A673 (cell line): ENCODE measurements around the gene GCN1. TPM values are rescaled to one million over a fixed set of nuclear protein-coding genes. Genes with fewer than 3 reads are reported as not detected.
"Not testable (repeated sequence)": the region's sequence is repeated elsewhere in the genome, so short reads cannot be mapped to it uniquely, and the experiment has no call there.

Experiments used
- BruUV-seq: library from RNA; stranded (reverse); fragments of 400-500 nt; replicated peaks from 2 replicates; lab custom pipeline; 2021; lab: Mats Ljungman, UMichigan
- CTCF ChIA-PET: fragments of 300-600 bp; sonication (Branson Sonifier 250); formaldehyde crosslinking; loops from one replicate; lab custom pipeline; 2022; ENCODE audit warnings: antibody characterized with exemption; lab: Charles Lee
- POLR2A ChIA-PET: fragments of 300-600 bp; sonication (Branson Sonifier 250); formaldehyde crosslinking; loops from one replicate; lab custom pipeline; 2022; ENCODE audit warnings: antibody characterized with exemption; ENCODE audit not compliant: low non-redundant PET; lab: Charles Lee
- DNase-seq: peaks from one replicate; pipeline ENCODE4 v3.0.0-alpha.2; 2015; ENCODE audit warnings: low spot score
- H3K27ac ChIP-seq: fragments of 200-600 bp; sonication (generic); 2 replicates; pipeline ENCODE4 v1.5.1; 2016; ENCODE audit warnings: mixed run types, low read depth, mild to moderate bottlenecking, mixed read lengths, antibody characterized with exemption, low read length; ENCODE audit not compliant: poor library complexity, severe bottlenecking
- H3K27me3 ChIP-seq: fragments of 200-600 bp; sonication (generic); replicated peaks from 2 replicates; pipeline ENCODE4 v1.6.1; 2017; ENCODE audit warnings: mixed run types, low read depth, mild to moderate bottlenecking, mixed read lengths, antibody characterized with exemption, low read length; ENCODE audit not compliant: insufficient read depth, poor library complexity
- H3K36me3 ChIP-seq: fragments of 200-600 bp; sonication (generic); 2 replicates; pipeline ENCODE4 v1.6.1; 2016; ENCODE audit warnings: mixed run types, mild to moderate bottlenecking, mixed read lengths, antibody characterized with exemption, low read length; ENCODE audit not compliant: insufficient read depth, poor library complexity, severe bottlenecking
- H3K4me1 ChIP-seq: fragments of 200-600 bp; sonication (generic); 2 replicates; pipeline ENCODE4 v1.6.1; 2017; ENCODE audit warnings: mixed run types, mild to moderate bottlenecking, mixed read lengths, antibody characterized with exemption, low read length; ENCODE audit not compliant: insufficient read depth, poor library complexity, severe bottlenecking
- H3K4me3 ChIP-seq: fragments of 200-600 bp; sonication (generic); 2 replicates; pipeline ENCODE4 v1.5.1; 2016; ENCODE audit warnings: low read depth, mixed run types, mild to moderate bottlenecking, mixed read lengths, low read length; ENCODE audit not compliant: poor library complexity, severe bottlenecking
- H3K9me3 ChIP-seq: fragments of 200-600 bp; sonication (generic); 2 replicates; pipeline ENCODE4 v1.6.1; 2016; ENCODE audit warnings: mixed run types, low read depth, mild to moderate bottlenecking, mixed read lengths, antibody characterized with exemption, low read length; ENCODE audit not compliant: poor library complexity, severe bottlenecking
- CTCF ChIP-seq: fragments of 300-800, 200-600 bp; sonication (generic); conservative IDR thresholded peaks from 2 replicates; pipeline ENCODE4 v1.5.1; 2017; ENCODE audit warnings: low read depth, mild to moderate bottlenecking, antibody characterized with exemption, low read length, moderate library complexity, mixed read lengths
- EZH2 ChIP-seq: fragments of 200-600 bp; sonication (generic); IDR thresholded peaks from 2 replicates; pipeline ENCODE4 v1.6.1; 2017; ENCODE audit warnings: borderline replicate concordance, low read depth, mild to moderate bottlenecking, mixed read lengths, antibody characterized with exemption, low read length; ENCODE audit not compliant: poor library complexity, severe bottlenecking
- intact Hi-C: fragments of 100-400 bp; cut with micrococcal nuclease; formaldehyde crosslinking; loops from one replicate; pipeline ENCODE4 v1.10.0; 2022; ENCODE audit not compliant: unreplicated experiment
- total RNA-seq: library from RNA; stranded (reverse); gene quantifications from 2 replicates; pipeline ENCODE4 v1.2.3, GENCODE V29; 2021

GCN1 gene
- total RNA-seq, 1 experiment from 2014 or later = 129 TPM

DNA sequence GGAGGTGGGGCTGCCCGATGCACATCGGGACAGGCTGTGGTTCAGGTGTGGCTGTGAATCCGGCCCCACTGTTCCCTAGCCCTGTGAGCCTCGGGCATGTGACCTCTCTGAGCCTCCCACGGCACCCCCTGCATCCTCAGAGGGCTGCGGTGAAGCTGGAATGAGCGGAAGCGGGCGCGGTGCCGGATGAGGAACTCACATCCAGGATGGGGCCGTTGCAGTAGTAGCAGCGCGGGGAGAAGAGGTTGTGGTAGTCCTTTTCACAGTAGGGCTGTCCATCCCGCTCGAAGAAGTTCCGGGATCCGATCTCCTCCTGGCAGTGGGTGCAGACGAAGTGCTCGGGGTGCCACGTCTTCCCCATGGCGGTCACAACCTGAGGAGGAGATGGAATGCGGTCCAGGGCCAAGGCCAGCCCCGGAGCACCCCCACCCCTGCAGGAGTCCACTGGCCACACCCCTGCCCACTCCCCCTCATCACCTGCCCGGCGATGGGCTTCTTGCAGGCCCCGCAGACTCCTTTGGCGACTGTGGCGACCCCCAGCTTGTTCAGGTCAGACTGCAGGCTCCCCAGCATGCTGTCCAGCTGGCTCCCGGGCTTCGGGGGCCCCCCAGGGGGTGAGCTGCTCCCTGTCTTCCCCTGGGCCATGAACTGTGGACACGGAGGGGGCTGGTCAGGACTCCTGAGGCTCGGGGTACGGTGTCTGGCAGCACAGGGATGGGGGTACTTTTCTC lies 20.3 kb upstream of the GCN1 start:
- peaks cover 59% of the 10 kb centered on the region for H3K36me3 ChIP-seq
- no peak for TF ChIP-seq EZH2
- TF ChIP-seq CTCF = no peak
- intact Hi-C loops = no loop called here
- ChIA-PET CTCF (interaction anchor here (1.0 kb wide), 1 partner anchor 14 kb away, joined by 4 read pairs; the partner anchor contains the start of gene RPLP0), POLR2A (no interaction called here)
- H3K9me3 ChIP-seq = no peaks in the 10 kb centered on the region
- no peaks in the 10 kb centered on the region for H3K27me3 ChIP-seq
- no TSS peak for BruUV-seq
- H3K27ac ChIP-seq = no peak overlapping the region
- no peak for DNase-seq
- no peaks in the 10 kb centered on the region for H3K4me1 ChIP-seq
- H3K4me3 ChIP-seq = no peak overlapping the region

DNA sequence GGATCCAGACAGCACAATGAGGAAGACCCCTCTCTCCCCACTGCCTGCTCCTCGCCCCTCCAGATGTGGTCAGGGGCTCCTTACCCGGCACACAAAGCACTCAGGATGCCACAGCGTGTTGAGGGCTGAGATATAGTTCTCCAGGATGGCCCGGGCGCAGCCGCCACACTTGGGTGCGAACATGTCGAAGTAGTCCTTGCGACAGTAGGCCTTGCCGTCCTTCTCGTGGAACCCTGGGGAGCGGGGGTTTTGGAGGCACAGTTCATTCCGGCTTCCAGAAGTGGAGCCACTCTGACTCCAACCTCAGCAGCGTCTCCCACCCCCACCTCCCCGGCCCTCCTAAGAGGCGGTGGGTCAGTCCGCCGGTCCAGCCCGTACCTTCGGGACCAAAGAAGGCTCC lies 19.2 kb upstream of the GCN1 start:
- TF ChIP-seq EZH2 = no peak
- TF ChIP-seq CTCF = no peak
- Histone ChIP-seq H3K36me3 (peaks cover 51% of the 10 kb centered on the region), H3K4me1 (no peaks in the 10 kb centered on the region), H3K9me3 (no peaks in the 10 kb centered on the region), H3K4me3 (no peak overlapping the region), H3K27me3 (no peaks in the 10 kb centered on the region), H3K27ac (no peak overlapping the region)
- intact Hi-C loops = no loop called here
- DNase-seq = no peak
- no TSS peak for BruUV-seq
- ChIA-PET CTCF (no interaction called here), POLR2A (no interaction called here)

DNA sequence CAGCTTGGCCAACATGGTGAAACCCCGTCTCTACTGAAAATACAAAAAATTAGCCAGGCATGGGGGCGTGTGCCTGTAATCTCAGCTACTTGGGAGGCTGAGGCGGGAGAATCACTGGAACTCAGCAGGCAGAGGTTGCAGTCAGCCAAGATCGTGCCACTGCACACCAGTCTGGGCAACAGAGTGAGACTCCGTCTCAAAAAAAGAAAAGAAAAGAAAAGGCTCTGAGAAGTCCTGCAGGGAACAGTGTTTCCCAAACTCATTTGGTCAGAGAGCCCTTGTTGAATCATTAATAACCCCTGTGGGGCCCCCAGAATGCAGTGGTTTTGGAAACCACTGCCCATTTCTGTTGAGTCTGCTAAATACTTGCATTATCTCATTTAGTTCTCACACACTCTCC lies 18.7 kb upstream of the GCN1 start:
- DNase-seq, H3K4me3 ChIP-seq, BruUV-seq, H3K27ac ChIP-seq, intact Hi-C loops, H3K4me1 ChIP-seq, POLR2A ChIA-PET, H3K9me3 ChIP-seq, H3K27me3 ChIP-seq: not testable (repeated sequence)
- CTCF ChIA-PET = interaction anchor here (1.1 kb wide), 1 partner anchor 15 kb away, joined by 3 read pairs; no protein-coding TSS in a partner anchor
- H3K36me3 ChIP-seq = peaks cover 46% of the 10 kb centered on the region
